Dendritic cell treated with granulocyte-macrophage colony-stimulating factor and Interleukin-4, amounts not matched to agents 40 ng/mL and 50 ng/mL, for 4 days (primary cell): ENCODE results near the gene PEBP1.

Source experiments
- H3K27ac Mint-ChIP-seq: one replicate; pipeline ENCODE4 v1.8.0; 2022; ENCODE audit warnings: mild to moderate bottlenecking, mixed read lengths
- H3K27me3 Mint-ChIP-seq: one replicate; pipeline ENCODE4 v1.8.0; 2022; ENCODE audit warnings: mild to moderate bottlenecking, mixed read lengths
- H3K36me3 Mint-ChIP-seq: one replicate; pipeline ENCODE4 v1.8.0; 2022; ENCODE audit warnings: low read depth, mixed read lengths
- H3K4me1 Mint-ChIP-seq: one replicate; pipeline ENCODE4 v1.8.0; 2022; ENCODE audit warnings: low read depth, mixed read lengths
- H3K4me3 Mint-ChIP-seq: one replicate; pipeline ENCODE4 v1.8.0; 2022; ENCODE audit warnings: mild to moderate bottlenecking, moderate library complexity, mixed read lengths
- H3K9me3 Mint-ChIP-seq: one replicate; pipeline ENCODE4 v1.8.0; 2022; ENCODE audit warnings: mixed read lengths
- intact Hi-C: fragments of 100-400 bp; cut with micrococcal nuclease; formaldehyde crosslinking; loops from one replicate; pipeline ENCODE4 v1.15.0; 2022

Gene PEBP1

DNA sequence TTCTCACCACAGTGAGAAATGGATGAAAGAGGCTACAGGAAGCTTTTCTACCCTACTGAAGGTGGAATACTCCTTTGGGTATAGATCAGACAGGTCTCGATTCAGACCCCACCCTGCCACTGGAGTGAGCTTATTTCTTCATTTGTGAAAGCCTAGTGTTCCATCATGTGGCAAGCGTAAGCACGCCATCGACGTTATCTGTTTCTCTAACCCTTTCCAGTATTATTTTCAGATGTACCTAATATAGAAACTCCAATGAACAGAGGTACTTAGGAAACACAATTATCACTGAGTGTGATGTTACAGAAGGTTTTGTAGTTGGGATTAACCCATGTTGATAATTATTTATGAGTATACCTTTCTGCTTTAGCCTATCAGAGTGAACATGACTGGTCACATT is 12.4 kb downstream of the PEBP1 start:
- Mint-ChIP-seq H3K4me3 (no peak overlapping the region), H3K36me3 (peaks cover 86% of the 10 kb centered on the region), H3K27ac (no peak overlapping the region), H3K27me3 (no peaks in the 10 kb centered on the region), H3K4me1 (peaks cover 6% of the 10 kb centered on the region), H3K9me3 (no peaks in the 10 kb centered on the region)
- intact Hi-C loops: no loop called here

DNA sequence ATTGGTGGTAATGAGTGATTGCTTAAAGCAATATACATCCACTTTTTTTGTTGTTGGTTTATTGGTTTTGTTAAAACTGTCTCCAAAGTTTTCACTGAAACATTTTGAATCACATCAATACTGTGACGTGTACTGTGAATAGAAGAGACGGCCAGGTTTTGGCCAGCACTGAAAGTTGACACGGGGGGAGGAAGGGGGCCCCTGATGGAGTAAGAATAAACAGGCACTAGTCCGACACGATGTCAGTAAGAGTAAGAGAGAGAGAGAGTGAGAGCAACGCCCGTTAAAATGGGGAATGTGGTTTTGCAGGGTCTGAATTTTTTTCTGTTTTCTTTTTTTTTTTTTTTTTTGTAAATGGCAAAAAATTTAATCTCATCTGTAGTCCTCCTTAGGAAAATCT is 14.7 kb downstream of the PEBP1 start:
- H3K9me3 Mint-ChIP-seq: no peaks in the 10 kb centered on the region
- H3K4me3 Mint-ChIP-seq: no peak overlapping the region
- H3K4me1 Mint-ChIP-seq: no peaks in the 10 kb centered on the region
- intact Hi-C loops: no loop called here
- peak overlapping the region; percentile 7 for H3K27ac Mint-ChIP-seq
- H3K36me3 Mint-ChIP-seq: peaks cover 62% of the 10 kb centered on the region
- no peaks in the 10 kb centered on the region for H3K27me3 Mint-ChIP-seq

DNA sequence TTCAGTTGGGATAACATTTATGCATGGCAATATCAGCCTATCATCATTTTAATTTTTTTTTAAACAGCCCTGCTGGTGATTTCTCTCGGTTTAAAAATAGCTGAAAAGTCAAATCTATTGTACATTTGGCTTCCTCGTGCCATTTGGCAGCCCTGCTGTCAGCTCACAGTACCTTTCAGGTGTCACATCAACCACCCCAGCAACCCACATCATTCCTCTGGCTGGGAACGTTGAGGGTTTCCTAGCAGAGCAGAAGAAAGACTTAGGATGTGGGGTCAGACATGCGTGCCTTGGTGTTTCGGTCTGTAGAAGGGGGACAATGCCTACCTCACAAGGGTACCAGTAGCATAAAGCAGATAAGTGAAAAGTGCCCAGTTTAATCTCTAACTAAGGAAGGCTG is 15.8 kb downstream of the PEBP1 start:
- Mint-ChIP-seq H3K27ac (no peak overlapping the region), H3K4me3 (no peak overlapping the region), H3K4me1 (no peaks in the 10 kb centered on the region), H3K27me3 (no peaks in the 10 kb centered on the region), H3K36me3 (peaks cover 53% of the 10 kb centered on the region), H3K9me3 (no peaks in the 10 kb centered on the region)
- intact Hi-C loops: no loop called here

DNA sequence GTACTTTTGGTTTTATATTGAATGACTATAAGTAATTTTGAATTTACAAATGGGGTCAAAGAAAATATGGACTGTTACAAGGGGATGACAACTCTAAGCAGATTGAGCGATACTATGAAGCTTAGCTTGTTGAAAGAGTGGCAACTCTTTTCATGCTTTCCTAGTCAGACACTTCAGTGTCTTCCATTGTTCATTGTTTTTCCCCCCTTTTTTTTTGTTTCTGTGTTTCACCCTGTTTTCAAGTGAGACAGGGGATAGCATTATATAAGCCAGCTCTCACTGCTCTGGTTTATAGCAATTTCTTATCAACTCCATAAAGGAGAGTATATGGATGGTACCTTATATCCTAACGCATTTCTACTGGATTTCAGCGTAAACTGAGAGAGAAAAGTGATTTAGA is 24.6 kb downstream of the PEBP1 start:
- H3K4me1 Mint-ChIP-seq: peaks cover 20% of the 10 kb centered on the region
- H3K27me3 Mint-ChIP-seq: no peaks in the 10 kb centered on the region
- no peak overlapping the region for H3K4me3 Mint-ChIP-seq
- intact Hi-C loops: no loop called here
- H3K27ac Mint-ChIP-seq: no peak overlapping the region
- peaks cover 8% of the 10 kb centered on the region for H3K36me3 Mint-ChIP-seq
- H3K9me3 Mint-ChIP-seq: no peaks in the 10 kb centered on the region

DNA sequence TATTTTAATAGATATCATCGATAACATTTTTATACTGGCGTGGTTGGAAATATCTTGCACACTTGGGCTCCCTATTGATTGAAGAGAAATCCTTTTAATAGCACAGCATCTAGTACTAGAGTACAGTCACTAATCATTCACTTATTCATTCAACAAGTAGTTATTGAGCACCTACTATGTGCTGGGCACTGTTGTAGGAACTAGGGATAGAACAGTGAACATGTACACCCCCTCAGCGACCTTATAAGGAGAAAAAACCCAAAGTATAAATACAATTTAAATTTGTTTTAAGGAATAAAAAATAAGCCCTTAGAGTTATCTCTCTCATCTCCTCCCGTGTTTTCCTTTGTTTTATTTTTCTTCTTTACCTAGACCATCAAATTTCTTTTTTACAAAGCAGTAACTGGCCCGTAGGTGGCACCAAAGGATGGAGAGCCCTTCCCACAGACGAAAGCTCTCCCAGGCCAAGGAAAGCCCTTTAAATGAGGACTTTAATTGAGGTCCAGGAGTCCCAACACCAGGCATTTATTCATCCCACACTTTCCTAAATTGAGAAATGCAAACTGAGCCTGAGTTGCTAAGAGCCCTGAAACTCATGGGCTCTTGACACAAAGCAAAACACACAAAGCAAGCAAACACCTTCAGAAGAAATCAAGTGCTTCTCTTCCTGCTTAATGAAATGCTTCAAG is 29.0 kb downstream of the PEBP1 start:
- Mint-ChIP-seq H3K4me3 (no peak overlapping the region), H3K36me3 (peaks cover 35% of the 10 kb centered on the region), H3K4me1 (peaks cover 34% of the 10 kb centered on the region), H3K27ac (no peak overlapping the region), H3K9me3 (peaks cover 13% of the 10 kb centered on the region), H3K27me3 (no peaks in the 10 kb centered on the region)
- intact Hi-C loops: loop anchor here (5.0 kb wide), 1 partner anchor 72 kb away; no protein-coding TSS in a partner anchor

DNA sequence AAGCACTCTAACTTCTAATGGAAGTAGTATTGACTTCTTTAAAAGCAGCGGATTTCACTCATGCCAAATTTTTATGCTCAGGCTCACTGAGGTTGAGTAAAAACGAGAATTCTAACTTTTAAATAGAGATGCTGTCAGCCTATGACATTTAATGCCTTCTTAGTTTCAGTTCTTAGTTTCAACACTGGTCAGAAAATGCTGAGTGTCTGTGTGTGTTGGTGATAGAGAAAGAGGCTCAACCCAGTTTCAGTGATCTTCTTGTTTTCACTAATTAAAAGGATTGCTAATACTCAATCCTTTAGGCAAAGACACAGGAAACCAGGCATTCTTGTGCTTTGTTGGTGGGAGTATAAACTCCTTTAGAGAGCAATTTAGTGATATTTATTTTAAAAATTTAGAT is 31.0 kb downstream of the PEBP1 start:
- H3K9me3 Mint-ChIP-seq: peaks cover 18% of the 10 kb centered on the region
- intact Hi-C loops: loop anchor here (1.0 to 5.0 kb wide), 2 partner anchors 9 to 70 kb away; no protein-coding TSS in a partner anchor
- peak overlapping the region; percentile 13 for H3K4me3 Mint-ChIP-seq
- peaks cover 52% of the 10 kb centered on the region for H3K4me1 Mint-ChIP-seq
- peak overlapping the region; percentile 52 for H3K27ac Mint-ChIP-seq
- no peaks in the 10 kb centered on the region for H3K27me3 Mint-ChIP-seq
- H3K36me3 Mint-ChIP-seq: peaks cover 55% of the 10 kb centered on the region

DNA sequence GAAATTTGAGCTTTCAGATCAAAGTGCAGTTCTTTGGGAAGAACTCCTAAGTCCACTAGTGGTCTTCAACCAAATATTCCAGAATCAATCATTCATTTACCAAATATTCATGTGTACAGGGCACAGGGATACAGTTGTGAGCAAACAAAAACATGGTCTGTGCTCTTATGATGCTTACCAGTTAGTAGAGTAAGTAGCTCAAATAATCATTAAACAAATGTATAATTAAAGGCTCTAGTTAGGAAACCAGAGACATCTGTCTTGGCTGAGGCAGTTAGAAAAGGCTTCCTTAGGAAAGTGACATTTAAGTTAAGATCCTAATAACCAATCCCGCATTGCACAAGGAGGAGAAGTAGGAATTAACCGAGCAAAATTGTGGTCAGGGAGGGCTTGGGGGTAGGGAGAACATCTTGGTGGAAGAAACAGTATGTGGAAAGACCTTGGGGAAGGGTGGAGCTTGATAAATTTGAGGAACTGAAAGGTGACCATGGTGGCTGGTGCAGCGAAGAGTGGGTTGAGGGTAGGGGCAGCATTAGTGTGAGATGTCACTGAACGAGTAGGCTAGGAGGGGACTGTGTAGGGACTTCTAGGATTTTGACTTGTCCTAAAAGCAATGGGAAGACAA is 40.0 kb downstream of the PEBP1 start:
- Mint-ChIP-seq H3K27me3 (no peaks in the 10 kb centered on the region), H3K4me1 (peaks cover 42% of the 10 kb centered on the region), H3K9me3 (no peaks in the 10 kb centered on the region), H3K27ac (peak overlapping the region; percentile 53), H3K36me3 (peaks cover 78% of the 10 kb centered on the region), H3K4me3 (no peak overlapping the region)
- intact Hi-C loops: loop anchor here (1.0 kb wide), 1 partner anchor 9 kb away; no protein-coding TSS in a partner anchor

DNA sequence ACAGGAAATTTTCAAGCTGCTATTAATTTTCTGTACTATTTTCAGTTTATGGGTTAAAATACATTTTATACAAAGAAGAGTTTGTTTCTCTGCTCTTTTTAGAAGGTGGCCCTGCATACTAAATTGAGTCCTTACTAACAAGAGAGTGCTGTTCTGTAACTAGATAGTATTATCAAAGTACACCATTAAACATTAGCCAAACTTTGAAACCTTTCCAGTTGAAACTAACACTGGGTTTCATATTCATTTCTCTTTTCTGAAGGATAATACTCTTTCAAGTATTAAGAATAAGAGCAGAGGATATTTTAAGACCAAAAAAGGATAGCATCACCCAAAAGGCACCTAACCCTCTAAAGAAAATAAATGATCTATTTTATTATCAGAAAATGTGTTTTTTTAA is 47.2 kb downstream of the PEBP1 start:
- Mint-ChIP-seq H3K9me3 (no peaks in the 10 kb centered on the region), H3K4me3 (no peak overlapping the region)

DNA sequence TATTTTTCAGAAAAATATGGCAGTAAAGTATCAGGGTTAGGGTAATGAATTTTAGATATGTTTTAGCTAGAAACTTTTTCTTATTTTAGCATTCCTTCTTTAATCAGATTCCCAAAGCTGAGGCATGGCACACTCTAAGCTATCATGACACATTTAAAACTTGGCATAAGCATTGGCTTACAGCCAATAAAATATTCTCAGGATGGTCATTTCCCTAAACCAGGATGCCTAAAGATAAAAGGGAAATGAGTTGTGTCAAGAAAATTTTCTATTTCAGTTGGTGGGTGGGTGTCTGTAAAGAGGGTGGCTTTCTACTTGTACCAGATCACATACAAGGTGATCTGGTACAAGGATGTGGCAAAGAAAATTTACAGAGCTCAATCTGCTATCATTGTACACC is 47.8 kb downstream of the PEBP1 start:
- H3K4me1 Mint-ChIP-seq: peaks cover 11% of the 10 kb centered on the region
- H3K4me3 Mint-ChIP-seq: no peak overlapping the region
- peaks cover 41% of the 10 kb centered on the region for H3K36me3 Mint-ChIP-seq
- no peaks in the 10 kb centered on the region for H3K9me3 Mint-ChIP-seq
- H3K27ac Mint-ChIP-seq: no peak overlapping the region
- intact Hi-C loops: no loop called here
- H3K27me3 Mint-ChIP-seq: no peaks in the 10 kb centered on the region

More for the DNA sequence above, 47.2 kb downstream of the PEBP1 start:
- Mint-ChIP-seq H3K27me3 (no peaks in the 10 kb centered on the region), H3K27ac (no peak overlapping the region), H3K4me1 (peaks cover 11% of the 10 kb centered on the region), H3K36me3 (peaks cover 42% of the 10 kb centered on the region)
- intact Hi-C loops: no loop called here

DNA sequence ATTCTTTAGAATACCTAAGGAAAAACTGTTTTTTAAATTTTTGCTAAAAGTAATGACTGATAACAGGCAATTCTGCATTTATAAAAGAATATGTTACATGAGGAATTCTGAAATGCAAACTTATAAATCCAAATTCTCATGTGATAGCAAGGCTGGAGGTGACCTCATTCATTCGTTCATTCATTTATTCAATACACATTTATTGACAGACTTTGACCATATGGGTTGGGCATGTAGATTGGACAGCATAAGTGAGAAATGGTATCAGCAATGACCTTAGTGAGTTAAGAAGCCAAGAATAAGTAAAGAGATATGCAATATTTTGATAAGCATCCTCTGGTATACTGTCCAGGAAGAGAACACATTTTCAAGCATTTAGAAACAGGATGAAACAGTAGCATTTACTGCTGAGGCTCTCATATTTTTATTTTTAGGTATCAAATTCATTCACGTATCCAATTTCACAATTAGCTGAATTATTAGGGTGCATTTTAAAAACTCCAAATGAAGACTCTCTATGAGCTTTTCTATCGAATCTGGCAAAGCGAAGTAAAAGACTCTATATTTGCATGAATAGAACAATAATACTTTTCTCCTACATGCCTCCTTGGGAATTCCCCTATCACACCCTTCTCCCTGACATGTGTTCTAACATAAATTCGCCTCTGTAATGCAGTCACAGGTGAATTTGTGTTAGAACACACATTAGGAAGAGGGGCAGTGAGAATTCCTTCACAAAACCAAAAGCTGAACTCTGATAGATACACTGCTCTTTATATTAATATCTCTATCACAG is 49.9 kb downstream of the PEBP1 start:
- intact Hi-C loops: no loop called here
- Mint-ChIP-seq H3K9me3 (no peaks in the 10 kb centered on the region), H3K4me3 (no peak overlapping the region), H3K4me1 (peaks cover 16% of the 10 kb centered on the region), H3K27me3 (no peaks in the 10 kb centered on the region), H3K27ac (no peak overlapping the region), H3K36me3 (peaks cover 49% of the 10 kb centered on the region)

DNA sequence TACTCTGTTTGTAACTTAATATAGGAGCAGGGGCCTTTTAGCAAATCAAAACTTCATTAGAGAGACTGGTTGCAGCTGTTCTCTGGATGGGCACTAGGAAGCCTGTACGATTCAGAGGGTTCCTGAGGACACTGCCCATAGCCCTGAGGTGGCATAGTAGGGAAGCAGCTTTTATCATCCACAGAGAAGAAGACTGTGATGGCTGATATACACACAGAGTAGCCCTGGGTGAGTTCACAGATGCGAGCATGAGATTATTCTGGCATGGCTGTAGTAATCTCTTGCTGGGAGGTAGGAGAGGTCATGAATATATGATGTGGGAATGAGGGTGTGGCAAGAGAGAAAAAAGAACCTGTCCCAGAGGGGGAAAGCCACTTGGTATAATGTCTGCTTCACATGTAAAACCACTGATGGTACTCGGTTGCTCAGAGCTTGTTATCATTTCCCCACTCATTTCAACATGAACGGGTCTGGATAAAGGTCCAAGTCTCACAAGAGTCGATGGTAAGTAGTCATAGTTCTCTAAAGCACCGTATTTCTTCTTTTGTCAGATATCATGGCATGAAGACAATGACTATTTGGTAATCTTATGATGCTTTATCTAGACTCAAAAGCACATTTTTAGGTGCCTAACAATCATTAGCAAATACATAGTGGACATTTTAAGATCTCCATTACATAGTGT is 52.0 kb downstream of the PEBP1 start:
- H3K9me3 Mint-ChIP-seq: no peaks in the 10 kb centered on the region
- H3K4me3 Mint-ChIP-seq: no peak overlapping the region
- intact Hi-C loops: no loop called here
- H3K4me1 Mint-ChIP-seq: peaks cover 13% of the 10 kb centered on the region
- H3K27me3 Mint-ChIP-seq: no peaks in the 10 kb centered on the region
- peaks cover 42% of the 10 kb centered on the region for H3K36me3 Mint-ChIP-seq
- no peak overlapping the region for H3K27ac Mint-ChIP-seq

DNA sequence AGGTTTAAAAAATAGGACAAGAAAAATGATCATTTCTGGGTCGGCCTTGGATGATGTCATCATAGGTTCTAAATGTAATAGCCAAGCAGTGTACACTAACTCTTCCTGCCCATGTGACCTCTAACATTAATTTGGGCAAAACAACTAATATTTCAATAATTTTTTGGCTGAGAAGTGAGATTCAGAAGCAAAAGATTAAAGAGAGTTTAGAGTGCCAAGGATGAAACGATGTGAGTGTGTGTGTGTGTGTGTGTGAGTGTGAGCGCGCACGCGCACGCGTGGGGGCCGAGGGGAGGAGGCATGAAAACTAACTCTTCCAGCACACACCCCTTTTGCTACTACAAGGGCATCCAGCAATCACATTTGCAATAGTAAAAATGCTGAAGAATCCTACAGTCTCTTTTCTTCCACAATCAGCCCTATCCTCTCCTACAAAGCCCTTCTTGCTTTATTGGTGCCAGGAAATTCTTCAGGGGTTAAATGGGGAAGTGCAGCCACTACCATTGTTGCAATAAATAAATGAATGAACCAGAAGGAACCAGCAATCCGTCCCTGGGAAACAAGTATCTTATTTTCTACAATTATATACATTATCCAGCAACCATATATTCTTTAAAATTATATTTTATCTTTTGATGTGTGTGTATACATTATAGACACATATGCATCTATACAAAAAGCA is 52.9 kb downstream of the PEBP1 start:
- intact Hi-C loops: no loop called here
- Mint-ChIP-seq H3K4me3 (no peak overlapping the region), H3K27ac (no peak overlapping the region), H3K36me3 (peaks cover 50% of the 10 kb centered on the region), H3K9me3 (no peaks in the 10 kb centered on the region), H3K4me1 (peaks cover 7% of the 10 kb centered on the region), H3K27me3 (no peaks in the 10 kb centered on the region)

DNA sequence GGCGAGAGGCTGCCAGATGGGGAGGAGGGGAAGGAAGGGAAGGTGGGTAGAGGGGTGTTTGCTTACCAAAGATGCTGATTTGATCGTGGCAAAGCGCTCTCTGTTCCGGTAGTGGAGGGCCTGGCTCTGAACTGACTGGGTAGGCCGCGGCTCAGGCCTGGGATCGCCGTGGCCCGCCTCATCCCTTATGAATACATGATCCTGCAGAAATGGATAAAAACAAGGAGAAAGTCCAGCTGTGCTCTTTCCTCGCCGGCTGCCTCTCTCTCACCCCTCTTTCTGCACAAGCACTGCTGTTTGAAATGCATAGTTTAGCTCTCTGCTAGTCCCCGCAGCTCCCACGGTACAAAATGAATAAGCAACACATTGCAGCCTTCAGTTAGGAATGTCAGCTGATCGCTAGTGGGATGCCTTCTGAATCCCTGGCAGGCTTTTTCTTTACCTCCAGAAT is 53.8 kb downstream of the PEBP1 start:
- Mint-ChIP-seq H3K9me3 (no peaks in the 10 kb centered on the region), H3K4me1 (peaks cover 5% of the 10 kb centered on the region), H3K27me3 (no peaks in the 10 kb centered on the region), H3K36me3 (peaks cover 60% of the 10 kb centered on the region), H3K4me3 (no peak overlapping the region), H3K27ac (no peak overlapping the region)
- intact Hi-C loops: no loop called here
